ENCODE data around the gene TMEM95.
"Not testable (repeated sequence)": the region's sequence is repeated elsewhere in the genome, so short reads cannot be mapped to it uniquely, and the experiment has no call there.

TMEM95 gene

GRCh38 chr17:7323731-7324437 is 31.1 kb upstream of the TMEM95 start:
- peak; percentile 36 to 50 (median 42) for DNase-seq (ENCODE audit: low read depth in 3 of 3)

- DNase-seq (ENCODE audit: low read depth in 3 of 3), result no peak
Observed at GRCh38 chr17:7324438-7324779, 30.5 kb upstream of the TMEM95 start.

- DNase-seq (ENCODE audit: low read depth in 3 of 3), result no peak
Observed at GRCh38 chr17:7325031-7325528, 29.9 kb upstream of the TMEM95 start.

GRCh38 chr17:7326186-7326585 is 28.8 kb upstream of the TMEM95 start:
- DNase-seq (ENCODE audit: low read depth in 3 of 3), result no peak

- DNase-seq (ENCODE audit: low read depth in 3 of 3), result no peak
Observed at GRCh38 chr17:7327056-7327455, 27.9 kb upstream of the TMEM95 start.

- DNase-seq (ENCODE audit: low read depth in 3 of 3), result no peak
Observed at GRCh38 chr17:7327501-7327900, 27.5 kb upstream of the TMEM95 start.

- DNase-seq (ENCODE audit: low read depth in 3 of 3), result no peak
Observed at GRCh38 chr17:7328009-7328408, 26.9 kb upstream of the TMEM95 start.

GRCh38 chr17:7328840-7329373 is 26.0 kb upstream of the TMEM95 start, which contains the start of gene NEURL4:
Gene NEURL4 (minus strand): TSS chr17:7329335. CDS start chr17:7329312, 23 bp downstream.
- DNase-seq (ENCODE audit: low read depth in 3 of 3), result no peak

GRCh38 chr17:7329374-7329996 is 25.5 kb upstream of the TMEM95 start:
- DNase-seq (ENCODE audit: low read depth in 3 of 3), result peak; percentile 90 to 92 (median 92)

GRCh38 chr17:7329997-7330637 is 24.8 kb upstream of the TMEM95 start:
- DNase-seq (ENCODE audit: low read depth in 3 of 3), result peak; percentile 57 to 65 (median 61)

GRCh38 chr17:7330638-7331015 is 24.3 kb upstream of the TMEM95 start:
- DNase-seq (ENCODE audit: low read depth in 3 of 3), result no peak

GRCh38 chr17:7332111-7332510 is 22.8 kb upstream of the TMEM95 start:
- DNase-seq (ENCODE audit: low read depth in 3 of 3), result no peak

GRCh38 chr17:7332600-7333069 is 22.3 kb upstream of the TMEM95 start:
- not testable (repeated sequence) for DNase-seq (ENCODE audit: low read depth in 3 of 3)

GRCh38 chr17:7334938-7335538 is 19.9 kb upstream of the TMEM95 start:
- no peak for DNase-seq (ENCODE audit: low read depth in 3 of 3)

- DNase-seq (ENCODE audit: low read depth in 3 of 3), result not testable (repeated sequence)
Observed at GRCh38 chr17:7335765-7336164, 19.2 kb upstream of the TMEM95 start.

GRCh38 chr17:7336240-7337175 is 18.4 kb upstream of the TMEM95 start, which contains the start of gene ACAP1:
Gene ACAP1 (plus strand): TSS chr17:7336529. CDS start chr17:7336735, 206 bp downstream.
- peak; percentile 74 to 78 (median 75) for DNase-seq (ENCODE audit: low read depth in 3 of 3)

GRCh38 chr17:7337600-7337999 is 17.4 kb upstream of the TMEM95 start:
- not testable (repeated sequence) for DNase-seq (ENCODE audit: low read depth in 3 of 3)

- no peak for DNase-seq (ENCODE audit: low read depth in 3 of 3)
Observed at GRCh38 chr17:7340179-7340578, 14.8 kb upstream of the TMEM95 start.

- DNase-seq (ENCODE audit: low read depth in 3 of 3), result no peak
Observed at GRCh38 chr17:7341842-7342241, 13.1 kb upstream of the TMEM95 start.

GRCh38 chr17:7343250-7343649 is 11.7 kb upstream of the TMEM95 start:
- no peak for DNase-seq (ENCODE audit: low read depth in 3 of 3)
